Measurements from ENCODE around the gene STARD10. TPM values are rescaled to one million over a fixed set of nuclear protein-coding genes. Genes with fewer than 3 reads are reported as not detected.
"Not testable (repeated sequence)": the region's sequence is repeated elsewhere in the genome, so short reads cannot be mapped to it uniquely, and the experiment has no call there.

STARD10 gene
- total RNA-seq, 1 experiment from 2014 or later: 16.7 TPM

DNA sequence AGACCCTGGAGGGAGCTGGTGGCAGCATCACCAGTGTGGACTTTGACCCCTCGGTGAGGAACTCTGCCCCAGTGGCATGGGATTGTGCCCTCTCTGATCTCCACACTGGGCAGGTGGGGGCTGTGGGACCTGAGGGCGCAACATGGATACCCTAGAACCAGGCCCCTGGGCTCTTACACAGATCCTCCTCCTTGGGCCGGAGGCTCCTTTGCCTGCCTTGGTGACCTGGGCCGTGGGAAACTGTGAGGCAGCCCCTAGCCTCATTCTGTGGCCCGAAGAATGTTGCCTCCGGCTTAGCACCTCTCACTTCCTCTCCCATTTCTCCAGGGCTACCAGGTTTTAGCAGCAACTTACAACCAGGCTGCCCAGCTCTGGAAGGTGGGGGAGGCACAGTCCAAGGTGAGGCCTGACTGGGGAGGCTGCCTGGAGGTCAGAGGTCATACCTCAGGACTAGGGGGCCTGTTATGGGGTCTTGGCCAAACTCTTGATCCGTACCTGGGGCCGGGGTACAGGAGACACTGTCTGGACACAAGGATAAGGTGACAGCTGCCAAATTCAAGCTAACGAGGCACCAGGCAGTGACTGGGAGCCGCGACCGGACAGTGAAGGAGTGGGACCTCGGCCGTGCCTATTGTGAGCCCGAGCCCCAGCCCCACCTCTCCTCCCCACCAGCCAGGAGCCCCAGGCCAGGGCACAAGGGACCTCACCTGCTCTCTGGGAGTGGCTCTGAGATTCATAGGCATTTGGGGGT is 32.5 kb upstream of the STARD10 start:
- DNase-seq (ENCODE audit: low read depth): no peak

DNA sequence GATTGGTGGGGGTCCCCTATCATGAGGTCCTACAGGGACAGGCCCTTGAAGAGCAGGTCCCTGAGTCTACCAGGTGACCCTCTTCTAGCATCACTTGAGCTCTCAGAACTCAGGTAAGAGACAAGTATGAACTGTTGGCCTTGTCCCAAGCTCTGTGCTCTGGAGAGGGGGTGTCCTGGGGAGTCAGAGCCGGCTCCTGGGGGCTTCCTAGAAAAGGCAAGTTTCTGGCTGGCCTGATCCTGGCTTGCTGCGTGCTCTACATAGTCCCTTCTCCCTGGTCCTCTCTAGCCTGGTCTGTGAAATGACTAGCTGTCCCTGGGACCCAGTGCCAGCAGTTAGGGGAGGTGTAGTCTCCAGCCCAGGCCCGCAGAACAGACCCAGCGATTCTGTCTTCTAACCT is 31.8 kb upstream of the STARD10 start:
- no peak for DNase-seq (ENCODE audit: low read depth)

DNA sequence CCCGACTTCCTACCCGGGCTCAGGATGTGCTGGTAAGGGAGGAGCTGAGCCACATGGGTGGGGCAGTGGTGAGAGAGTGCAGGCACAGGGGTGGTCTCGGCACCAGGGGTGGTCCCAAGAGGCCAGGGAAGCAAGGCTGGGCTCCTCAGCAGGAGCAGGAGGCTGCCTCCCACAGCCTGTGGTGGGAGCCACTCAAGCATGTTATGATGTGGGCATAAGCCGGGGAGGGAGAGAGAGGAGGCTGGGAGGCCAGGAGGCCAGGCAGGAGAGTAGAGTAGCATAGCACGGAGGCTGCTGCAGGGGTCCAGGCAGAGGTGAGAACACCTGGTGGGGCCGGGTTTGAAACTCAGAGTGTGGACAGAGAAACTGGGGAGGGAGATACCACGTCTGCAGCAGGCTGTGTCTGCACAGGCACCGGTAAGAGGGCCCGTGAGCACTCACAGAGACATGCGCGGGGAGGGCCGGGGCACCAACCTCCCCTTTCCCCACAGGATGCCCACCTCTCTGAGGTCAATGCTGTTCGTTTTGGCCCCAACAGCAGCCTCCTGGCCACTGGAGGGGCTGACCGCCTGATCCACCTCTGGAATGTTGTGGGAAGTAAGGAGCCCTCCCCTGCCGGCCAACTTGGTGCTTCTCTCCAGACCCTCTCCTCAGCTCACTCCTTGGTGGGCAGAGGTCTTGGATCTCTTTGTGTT is 31.1 kb upstream of the STARD10 start:
- DNase-seq (ENCODE audit: low read depth): no peak

DNA sequence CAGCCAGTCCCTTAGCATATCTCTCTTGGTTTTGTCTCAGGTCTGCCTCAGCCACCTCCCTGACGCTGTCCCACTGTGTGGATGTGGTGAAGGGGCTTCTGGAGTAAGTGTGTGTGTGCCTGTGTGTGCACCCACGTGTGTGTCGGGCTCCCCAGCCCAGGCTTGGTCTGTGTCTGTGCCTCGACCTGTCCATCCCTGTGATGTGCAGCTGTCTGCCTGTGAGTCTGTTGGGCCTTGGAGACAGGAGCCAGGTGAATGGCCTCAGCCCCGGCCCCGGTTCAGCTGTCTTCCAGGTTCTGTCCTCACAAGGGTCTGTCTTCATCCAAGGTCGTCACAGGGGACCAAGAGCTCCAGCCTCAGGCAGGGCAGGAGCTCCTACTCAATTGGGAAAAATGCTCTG is 30.2 kb upstream of the STARD10 start:
- DNase-seq (ENCODE audit: low read depth): no peak

DNA sequence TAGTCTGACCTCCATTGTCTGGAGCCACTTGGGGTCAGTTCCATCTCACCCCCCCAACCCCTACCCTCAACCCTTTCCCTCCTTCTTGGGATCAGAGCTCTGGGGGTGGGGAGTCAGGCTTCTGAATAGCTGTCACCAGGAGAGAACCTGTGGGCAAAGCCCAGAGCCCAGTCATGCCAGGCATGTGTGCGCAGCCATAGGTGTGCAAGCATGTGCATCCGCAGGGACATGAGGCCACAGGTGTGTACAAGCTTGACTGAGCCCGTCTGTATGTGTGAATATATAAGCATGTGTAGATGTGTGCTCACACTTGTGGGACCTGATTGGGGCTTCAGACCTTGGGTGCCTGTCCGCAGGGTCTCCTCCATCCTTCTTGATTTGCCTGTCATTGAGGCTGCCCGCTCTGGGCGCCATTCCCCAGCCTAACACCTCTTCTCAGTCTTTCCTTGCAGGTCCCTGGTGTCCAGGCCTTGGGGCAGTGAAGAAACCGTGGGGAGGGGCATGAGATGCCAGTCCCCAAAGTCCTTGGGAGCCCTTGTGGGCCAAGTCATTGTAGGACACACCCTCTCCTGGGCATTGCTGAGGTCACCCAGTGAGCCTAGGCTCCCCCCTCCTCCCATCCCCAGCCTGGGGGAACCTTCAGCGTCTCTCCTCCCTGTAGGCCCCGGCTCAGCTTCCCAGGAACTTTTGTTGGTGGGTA is 29.4 kb upstream of the STARD10 start:
- DNase-seq (ENCODE audit: low read depth): no peak

DNA sequence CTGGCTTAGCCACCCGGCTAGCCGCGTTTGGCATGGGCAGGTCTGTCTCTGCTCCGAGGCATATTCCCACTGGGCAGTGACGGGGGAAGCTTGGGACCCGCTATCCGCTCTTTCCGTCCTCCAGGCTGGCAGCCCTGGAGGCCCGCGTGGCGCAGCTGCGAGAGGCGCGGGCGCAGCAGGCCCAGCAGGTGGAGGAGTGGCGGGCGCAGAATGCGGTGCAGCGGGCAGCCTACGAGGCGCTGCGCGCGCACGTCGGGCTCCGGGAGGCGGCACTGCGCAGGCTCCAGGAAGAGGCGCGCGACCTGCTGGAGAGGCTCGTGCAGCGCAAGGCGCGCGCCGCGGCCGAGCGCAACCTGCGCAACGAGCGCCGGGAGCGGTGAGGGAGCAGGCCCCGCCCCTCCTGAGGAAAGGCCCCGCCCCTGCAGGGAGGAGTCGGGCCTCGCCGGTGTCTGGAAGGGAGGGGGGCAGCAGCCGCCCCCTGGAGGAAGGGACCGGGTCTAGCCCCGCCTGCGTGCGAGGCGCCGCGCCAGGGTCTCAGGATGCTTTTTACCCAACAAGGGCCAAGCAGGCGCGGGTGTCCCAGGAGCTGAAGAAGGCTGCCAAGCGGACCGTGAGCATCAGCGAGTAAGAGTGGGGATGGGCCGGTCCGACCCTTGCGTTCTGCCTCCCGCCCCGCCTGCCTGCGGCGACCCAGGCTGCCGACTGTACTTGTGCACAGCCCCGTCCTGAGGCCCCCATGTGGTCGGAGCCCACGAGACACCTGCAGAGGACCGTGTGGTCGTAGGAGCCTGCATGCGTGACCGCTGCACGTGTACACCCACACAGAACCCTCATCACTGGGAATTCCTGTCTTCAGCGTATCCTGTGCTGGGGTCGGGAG is 28.3 kb upstream of the STARD10 start:
- DNase-seq (ENCODE audit: low read depth): peak; percentile 93

DNA sequence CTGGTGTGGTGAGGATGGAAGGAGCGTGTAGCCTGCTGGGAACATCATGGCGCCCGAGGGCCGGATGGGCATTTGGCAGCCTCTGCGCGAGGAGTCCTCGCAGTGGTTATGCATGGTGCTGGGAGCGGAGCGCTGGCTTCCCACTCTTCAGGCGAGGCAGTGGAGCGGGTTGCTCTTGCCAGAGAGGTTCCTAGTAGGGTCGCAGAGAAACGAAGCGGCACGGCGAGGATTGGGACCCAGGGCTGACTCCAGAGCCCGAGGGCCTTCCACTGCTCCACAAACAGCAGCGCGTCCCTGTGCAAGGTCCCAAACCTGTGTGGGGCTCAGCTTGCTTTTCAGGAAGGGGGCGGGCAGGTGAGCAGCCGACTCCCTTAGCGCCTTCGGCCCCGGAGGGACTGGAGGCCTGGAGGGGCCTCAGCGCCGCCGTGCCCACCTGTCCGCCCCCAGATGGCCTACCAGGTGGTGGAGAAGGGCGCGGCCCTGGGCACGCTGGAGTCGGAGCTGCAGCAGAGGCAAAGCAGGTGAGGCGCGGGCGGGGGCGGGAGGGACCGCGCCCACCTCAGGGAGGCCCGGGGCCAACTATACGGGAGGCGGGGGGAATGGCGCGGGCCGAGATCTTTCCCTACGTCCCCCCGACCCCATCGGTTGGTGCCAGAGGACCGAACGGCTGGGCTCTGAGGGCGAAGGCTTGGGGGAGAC is 27.5 kb upstream of the STARD10 start:
- DNase-seq (ENCODE audit: low read depth): no peak

DNA sequence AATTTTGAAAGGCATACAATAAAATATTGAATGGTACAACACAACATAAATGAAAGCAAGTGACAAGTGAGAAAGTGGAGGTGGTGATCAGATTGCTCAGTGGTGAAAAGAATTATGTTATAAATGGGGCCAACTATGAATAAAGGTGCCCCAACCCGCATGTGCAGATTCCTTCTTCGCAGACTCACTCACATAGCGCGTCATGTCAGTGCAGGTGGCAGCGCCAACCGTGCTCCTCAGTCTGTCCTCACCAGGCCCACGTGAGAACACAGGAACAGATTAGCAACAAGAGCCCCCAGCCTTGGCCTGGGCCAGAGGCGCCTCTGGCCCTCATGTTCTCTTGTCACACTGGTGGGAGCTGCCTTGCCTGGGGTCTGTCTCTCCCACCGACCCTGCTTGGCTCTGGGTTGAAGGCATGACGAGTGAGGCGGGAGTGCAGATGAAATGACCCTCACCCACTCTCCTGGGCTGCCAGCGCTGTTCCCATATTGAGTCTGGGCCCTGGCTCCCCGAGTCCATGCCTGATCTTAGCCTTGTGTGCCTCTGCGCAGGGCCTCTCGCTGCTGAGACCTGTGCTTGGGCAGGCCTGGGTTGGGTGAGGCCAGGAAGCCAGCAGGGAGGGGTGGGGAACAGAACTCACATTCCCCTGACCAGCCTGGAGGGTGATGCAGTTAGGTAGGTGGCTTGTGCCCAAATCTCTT is 26.7 kb upstream of the STARD10 start:
- no peak for DNase-seq (ENCODE audit: low read depth)

DNA sequence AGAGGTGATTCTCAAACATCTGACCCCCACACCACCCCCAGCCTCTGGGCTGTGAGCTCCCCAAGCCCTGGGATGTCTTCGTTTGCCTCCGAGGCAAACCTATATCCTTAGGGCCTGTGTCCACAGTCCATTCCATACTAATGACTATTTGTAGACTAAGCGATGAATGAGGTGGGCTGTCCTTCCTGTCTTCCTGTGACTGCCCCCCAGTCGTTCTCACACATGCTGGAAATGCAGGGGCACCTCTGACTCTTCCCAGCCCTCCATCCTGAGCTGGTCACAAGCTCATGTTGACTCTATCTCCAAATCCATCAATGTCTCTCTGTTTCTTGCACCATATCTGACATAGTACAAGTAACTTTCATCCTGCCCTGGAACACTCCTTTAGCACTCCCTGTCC is 25.1 kb upstream of the STARD10 start:
- DNase-seq (ENCODE audit: low read depth): no peak

DNA sequence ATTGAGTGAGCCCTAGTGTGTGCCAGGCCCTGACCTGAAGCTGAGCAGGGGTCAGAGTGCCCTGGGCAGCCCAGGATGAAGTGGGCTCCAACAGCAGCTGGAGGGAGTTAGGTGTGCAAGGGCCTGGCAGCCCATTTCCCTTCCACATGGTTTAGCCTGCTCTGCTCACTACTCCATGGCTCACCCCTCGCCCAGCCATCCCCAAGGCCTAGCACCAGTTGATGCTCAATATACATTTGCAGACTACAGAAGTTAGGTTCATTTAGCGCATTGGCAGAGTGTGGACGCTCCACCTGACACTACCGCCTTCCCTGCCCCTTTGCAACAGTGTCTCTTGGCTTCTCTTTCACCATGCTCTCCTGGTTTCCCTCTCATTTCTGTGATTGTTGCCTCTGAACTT is 24.1 kb upstream of the STARD10 start:
- no peak for DNase-seq (ENCODE audit: low read depth)

DNA sequence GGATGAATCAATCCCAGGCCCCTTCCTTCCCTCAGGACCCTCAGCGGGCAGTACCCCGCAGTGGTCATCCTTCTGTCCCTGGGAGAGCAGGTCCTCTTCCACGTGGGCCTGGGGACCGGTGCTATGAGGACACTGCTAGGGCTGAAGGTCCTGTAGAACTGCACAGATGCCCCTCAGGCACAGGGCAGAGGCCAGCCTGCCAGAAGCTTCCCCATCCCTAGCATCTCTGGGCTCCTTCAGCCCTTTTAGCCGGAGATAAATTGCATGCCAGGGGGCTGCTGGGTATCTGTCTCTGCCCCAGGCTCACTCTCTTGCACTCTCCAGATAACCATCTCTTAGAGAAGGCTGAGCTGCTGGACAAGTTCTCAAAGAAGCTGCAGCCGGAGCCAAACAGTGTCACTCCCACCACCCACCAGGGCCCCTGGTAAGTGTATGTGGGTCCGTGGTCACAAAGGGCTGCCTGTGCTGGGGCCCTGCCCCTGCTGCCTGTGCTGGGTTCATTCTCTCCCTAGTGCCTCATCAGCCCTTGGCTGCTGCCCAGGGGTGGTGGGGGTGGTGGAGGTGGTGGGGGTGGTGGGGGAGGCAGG is 22.6 kb upstream of the STARD10 start:
- no peak for DNase-seq (ENCODE audit: low read depth)

DNA sequence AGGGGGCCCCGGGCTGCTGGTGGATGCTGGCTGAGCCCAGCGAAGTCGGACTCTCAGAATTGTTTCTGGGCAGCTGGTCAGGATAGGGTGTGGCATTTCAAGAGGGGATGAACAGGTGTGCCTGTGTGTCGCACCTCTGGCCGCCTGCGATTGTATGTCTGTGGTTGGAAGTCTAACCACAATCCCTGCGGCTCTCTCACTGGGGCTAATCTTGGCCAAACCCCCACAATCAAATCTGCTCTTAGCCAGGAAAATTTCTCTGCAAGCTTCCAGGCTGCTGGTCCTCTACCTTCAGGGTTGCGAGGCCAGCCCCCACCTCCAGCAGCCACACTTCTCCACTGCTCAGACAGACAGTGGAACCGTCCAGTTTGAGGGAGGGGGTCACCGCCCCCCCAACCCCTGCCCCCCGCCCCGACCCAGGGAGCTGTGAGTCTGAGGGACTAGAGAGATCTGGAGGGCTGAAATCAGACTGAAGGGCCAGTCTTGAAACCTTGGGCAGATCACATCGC is 21.3 kb upstream of the STARD10 start:
- DNase-seq (ENCODE audit: low read depth): peak; percentile 41

DNA sequence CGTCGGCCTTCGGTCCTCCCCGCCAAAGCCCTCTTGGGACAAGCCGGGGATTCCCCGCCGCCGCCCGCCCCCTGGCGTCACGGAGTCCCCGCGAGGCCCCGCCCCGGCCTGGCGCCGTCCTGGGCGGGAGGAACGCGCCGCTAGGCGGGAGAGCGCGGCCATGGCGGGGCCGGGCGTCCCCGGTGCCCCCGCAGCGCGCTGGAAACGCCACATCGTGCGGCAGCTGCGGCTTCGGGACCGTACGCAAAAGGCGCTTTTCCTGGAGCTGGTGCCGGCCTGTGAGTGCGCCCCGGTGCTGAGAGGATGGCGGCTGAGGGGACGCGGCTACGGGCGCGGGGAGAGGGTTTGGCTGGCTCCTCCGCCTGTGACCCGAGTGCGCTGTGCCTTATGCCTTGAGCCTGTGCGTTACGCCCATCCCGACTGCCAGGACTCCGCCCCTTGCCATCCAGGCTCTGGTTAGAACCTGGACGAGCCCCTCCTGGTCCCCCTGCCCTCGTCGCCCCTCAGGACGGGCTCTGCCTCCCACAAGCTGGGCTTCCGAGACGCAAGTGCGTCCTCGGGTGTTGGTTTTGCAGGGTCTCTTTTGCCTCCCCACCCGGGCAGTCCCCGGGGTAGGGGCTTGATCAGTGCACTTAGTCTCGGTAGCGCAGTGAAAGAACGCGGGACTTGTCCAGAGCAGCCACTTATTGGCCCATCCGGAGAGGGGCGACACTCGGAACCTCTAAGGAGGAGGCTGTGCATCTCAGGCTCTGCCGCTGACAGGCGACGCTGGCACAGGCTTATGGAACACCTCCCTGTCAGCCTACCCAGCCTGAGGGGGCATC is 20.7 kb upstream of the STARD10 start, which contains the start of gene ATG16L2:
TSS of gene ATG16L2 (plus strand) at position 126 of the 824 bp plus-strand sequence. CDS start at position 161, 35 bp downstream.
- DNase-seq (ENCODE audit: low read depth): peak; percentile 89

DNA sequence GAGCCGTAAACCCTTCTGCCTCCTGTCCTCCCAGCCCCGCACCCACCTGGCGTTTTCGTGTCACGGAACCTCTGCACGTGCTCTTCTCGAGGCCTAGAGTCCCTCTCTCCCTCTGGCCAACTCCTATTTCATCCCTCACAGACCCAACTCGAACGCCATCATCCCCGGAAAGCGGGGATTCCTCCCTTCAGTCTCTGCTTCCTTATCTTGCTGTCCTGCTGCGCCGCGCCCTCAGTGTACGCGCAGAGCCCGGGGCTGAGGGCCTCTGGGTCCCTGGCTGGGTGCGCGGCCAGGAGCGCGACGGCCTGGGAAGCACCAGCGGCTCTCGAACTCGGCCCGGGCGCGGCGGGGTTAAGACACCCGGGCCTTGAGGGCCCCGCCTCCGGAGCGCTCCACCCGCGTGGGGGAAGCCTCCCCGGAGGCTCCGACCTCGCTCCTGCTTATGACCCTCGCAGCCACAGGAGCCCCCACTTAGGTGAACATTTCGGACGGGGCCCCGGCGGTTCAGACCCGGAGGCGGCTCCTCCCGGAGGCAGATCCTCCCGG is 20.0 kb upstream of the STARD10 start:
- DNase-seq (ENCODE audit: low read depth): peak; percentile 77

DNA sequence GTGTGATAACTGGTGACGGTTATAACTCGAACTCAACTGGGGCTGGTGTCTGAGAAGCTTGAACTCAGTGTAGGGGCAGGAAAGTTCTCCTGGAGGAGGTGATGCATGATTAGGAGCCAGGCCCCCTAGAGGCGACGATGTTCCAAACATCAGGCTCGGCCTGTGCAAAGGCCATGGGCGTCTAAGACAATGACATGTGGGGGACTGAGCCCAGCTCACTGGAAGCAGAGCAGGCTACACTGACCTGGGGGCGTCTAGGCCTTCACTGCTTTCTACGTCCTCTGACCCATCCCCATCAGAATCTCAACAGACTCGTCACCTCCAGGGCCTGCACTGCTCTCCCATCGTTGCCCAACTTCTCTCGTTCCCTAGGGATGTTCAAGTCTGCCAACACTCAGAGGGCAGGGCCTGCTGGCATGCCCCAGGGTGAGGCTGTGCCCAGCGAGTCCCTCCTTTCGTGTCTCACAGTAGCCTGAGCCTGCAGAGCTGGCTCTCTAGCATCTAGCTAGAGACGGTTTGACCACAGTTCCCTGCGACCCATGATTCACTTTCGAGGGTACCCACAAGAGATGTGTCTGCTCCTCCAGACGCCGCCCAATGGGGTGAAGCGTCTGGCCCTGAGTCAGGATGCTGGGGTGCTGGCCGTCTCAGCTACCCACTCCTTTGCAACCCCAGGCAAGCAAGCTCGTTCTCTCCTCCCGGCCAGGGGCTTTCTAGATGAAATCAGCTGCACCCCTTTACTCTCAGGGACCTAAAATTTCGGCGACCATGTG is 19.3 kb upstream of the STARD10 start:
- peak; percentile 70 for DNase-seq (ENCODE audit: low read depth)

DNA sequence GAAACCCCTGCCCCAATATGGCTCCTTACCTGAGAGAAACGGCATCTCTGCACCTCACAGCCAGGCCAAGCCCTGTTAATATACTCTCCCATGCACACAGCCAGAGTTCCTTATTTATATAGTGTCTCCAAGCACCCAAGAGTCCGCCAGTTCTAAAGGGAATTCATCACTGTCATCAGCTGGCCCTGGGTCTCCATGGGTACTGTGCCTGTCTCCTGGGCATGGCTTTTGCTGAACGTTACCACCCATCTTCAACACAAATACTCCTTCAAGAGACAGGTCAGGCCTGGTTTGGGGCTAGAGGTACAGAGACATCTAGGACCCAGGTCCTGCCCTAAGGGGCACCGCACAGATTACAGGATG is 18.7 kb upstream of the STARD10 start:
- DNase-seq (ENCODE audit: low read depth): no peak

DNA sequence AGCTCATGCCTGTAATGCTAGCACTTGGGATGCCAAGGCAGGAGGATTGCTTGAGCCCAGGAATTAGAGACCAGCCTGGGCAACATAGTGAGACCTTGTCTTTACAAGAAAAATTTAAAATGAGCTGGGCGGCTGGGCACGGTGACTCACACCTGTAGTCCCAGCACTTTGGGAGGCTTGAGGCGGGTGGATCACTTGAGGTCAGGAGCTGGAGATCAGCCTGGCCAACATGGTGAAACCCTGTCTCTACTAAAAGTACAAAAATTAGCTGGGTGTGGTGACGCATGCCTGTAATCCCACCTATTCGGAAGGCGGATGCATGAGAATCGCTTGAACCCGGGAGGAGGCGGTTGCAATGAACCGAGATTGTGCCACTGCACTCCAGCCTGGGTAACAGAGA is 17.8 kb upstream of the STARD10 start:
- not testable (repeated sequence) for DNase-seq (ENCODE audit: low read depth)

DNA sequence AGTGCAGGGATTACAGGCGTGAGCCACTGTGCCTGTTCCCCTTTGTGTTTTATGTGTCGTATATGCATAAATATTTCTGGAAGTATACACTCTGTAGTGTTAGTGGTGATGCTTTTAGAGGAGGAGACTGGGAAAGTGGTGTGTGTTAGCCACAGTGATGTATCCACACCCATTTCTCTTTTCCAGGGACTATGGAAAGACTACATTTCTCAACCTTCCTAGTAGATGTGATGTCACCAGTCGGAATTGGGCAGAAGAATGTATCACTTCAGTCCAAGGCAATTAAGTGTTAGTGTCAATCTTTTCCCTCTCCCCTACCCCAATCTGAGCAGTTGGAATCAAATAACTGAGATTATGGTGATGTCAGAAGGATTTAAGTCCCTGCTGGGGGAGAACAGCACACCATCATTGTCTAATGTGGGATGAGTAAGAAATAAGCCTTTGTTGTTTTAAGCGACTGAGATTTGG is 14.5 kb upstream of the STARD10 start:
- DNase-seq (ENCODE audit: low read depth): no peak
